Testis (tissue), 3 donors: Measurements from ENCODE around the gene HOXD3. TPM values are rescaled to one million over a fixed set of nuclear protein-coding genes. Genes with fewer than 3 reads are reported as not detected.

ENCODE experiments used
- DNase-seq: peaks from one replicate; pipeline ENCODE4 v3.0.0-alpha.2; 2019
- H3K27ac ChIP-seq, 2 donors: fragments of 200-600 bp; sonication (generic); one replicate each; pipeline ENCODE4 v1.5.1; 2019
- H3K27me3 ChIP-seq: fragments of 200-600 bp; sonication (generic); one replicate; pipeline ENCODE4 v1.5.1; 2019
- H3K36me3 ChIP-seq: fragments of 200-600 bp; sonication (generic); one replicate; pipeline ENCODE4 v1.5.1; 2017; ENCODE audit warnings: low read depth; ENCODE audit errors: missing control alignments
- H3K4me1 ChIP-seq: fragments of 200-600 bp; sonication (generic); one replicate; pipeline ENCODE4 v1.5.1; 2019
- H3K4me3 ChIP-seq, 2 donors: fragments of 200-600 bp; sonication (generic); one replicate each; pipeline ENCODE4 v1.5.1; 2017 to 2019
- H3K9me3 ChIP-seq: fragments of 200-600 bp; sonication (generic); one replicate; pipeline ENCODE4 v1.5.1; 2017
- POLR2A ChIP-seq: fragments of 450-650 bp; IDR thresholded peaks from one replicate; pipeline ENCODE4 v1.6.1; 2017; ENCODE audit warnings: antibody characterized with exemption, mild to moderate bottlenecking, moderate library complexity
- WGBS, 2 donors: methylation state at CpG; one replicate each; pipeline ENCODE4 v1.1.5; 2018; 5-methylcytosine and 5-hydroxymethylcytosine counted together
- intact Hi-C: fragments of 100-400 bp; cut with DNase I; formaldehyde crosslinking; loops from one replicate; pipeline ENCODE4 v1.15.1; 2023; ENCODE audit warnings: low total_unique reads
- microRNA counts, 2 donors: library from miRNA; unstranded; fragments of <30 nt; microRNA quantifications; one replicate each; lab custom pipeline; 2016
- microRNA-seq, 2 donors: library from miRNA; unstranded; fragments of <30 nt; microRNA quantifications; one replicate each; pipeline ENCODE4, GENCODE V29; 2016; ENCODE audit warnings: borderline number of aligned reads in 2 of 2, borderline replicate concordance in 1 of 2
- polyA plus RNA-seq: library from polyadenylated mRNA; stranded (reverse); fragments of 350-450 nt; fragmentation: Illumina TruSeq; extraction: RNeasy Lipid Tissue Mini Kit (QIAGEN cat#74804); gene quantifications from one replicate; pipeline ENCODE4 v1.2.3, GENCODE V29; 2014; ENCODE audit warnings: low read depth, low replicate concordance; ENCODE audit not compliant: insufficient read depth
- small RNA-seq, 2 donors: library from RNA; depleted of rRNA; stranded (forward); fragments of <200 nt; gene quantifications; one replicate each; pipeline ENCODE3, GENCODE V24; 2016
- total RNA-seq, 2 donors: library from RNA; depleted of rRNA; stranded (reverse); fragments of >200 nt; gene quantifications; one replicate each; pipeline ENCODE4 v1.2.3, GENCODE V29; 2016
- TF ChIP-seq, protein P1 (sequence below), 3 experiments: fragments of 450-650 bp in 2 of 3; fragments of 200-600 bp in 1 of 3; sonication (generic) in 1 of 3; IDR thresholded peaks; one replicate each; pipeline ENCODE4 v1.5.1; 2016 to 2019; ENCODE audit warnings: antibody characterized with exemption in 3 of 3, mild to moderate bottlenecking in 2 of 3, moderate library complexity in 1 of 3

Gene HOXD3
- total and polyA plus RNA-seq, 3 donors from 2014 or later: 2.7 to 22.3 (median 14.0) TPM

GRCh38 chr2:176213406-176213805 lies 56.3 kb downstream of the HOXD3 start:
- no peak for DNase-seq
- 65 to 80% methylated on average over 1 of the region's 1 CpG for WGBS, 2 donors
- Histone ChIP-seq H3K9me3 (no peaks in the 10 kb centered on the region), H3K36me3 (no peaks in the 10 kb centered on the region), H3K4me1 (no peaks in the 10 kb centered on the region), H3K4me3 (no peak overlapping the region), H3K27ac (no peak overlapping the region), H3K27me3 (no peaks in the 10 kb centered on the region)
- TF ChIP-seq, protein P1, sequence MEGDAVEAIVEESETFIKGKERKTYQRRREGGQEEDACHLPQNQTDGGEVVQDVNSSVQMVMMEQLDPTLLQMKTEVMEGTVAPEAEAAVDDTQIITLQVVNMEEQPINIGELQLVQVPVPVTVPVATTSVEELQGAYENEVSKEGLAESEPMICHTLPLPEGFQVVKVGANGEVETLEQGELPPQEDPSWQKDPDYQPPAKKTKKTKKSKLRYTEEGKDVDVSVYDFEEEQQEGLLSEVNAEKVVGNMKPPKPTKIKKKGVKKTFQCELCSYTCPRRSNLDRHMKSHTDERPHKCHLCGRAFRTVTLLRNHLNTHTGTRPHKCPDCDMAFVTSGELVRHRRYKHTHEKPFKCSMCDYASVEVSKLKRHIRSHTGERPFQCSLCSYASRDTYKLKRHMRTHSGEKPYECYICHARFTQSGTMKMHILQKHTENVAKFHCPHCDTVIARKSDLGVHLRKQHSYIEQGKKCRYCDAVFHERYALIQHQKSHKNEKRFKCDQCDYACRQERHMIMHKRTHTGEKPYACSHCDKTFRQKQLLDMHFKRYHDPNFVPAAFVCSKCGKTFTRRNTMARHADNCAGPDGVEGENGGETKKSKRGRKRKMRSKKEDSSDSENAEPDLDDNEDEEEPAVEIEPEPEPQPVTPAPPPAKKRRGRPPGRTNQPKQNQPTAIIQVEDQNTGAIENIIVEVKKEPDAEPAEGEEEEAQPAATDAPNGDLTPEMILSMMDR (IDR thresholded peaks at IDR 0.05): no peak
- no peak for TF ChIP-seq POLR2A
- intact Hi-C loops: no loop called here

MicroRNAs within 50 kb of the gene (microRNA counts, 767-probe panel; counts per million panel counts)
- microRNA hsa-miR-10b-5p (lab: Ali Mortazavi, UCI): 8,127 to 8,738 counts per million in 2 donors

Small RNA genes within 50 kb of the gene (microRNA-seq; reads per million reads assigned to microRNA genes)
- 24,934 to 27,949 reads per million in 2 donors for gene MIR10B

Small RNA genes within 50 kb of the gene (small RNA-seq; reads per million reads assigned to genes)
- 132,223 to 189,568 reads per million in 2 donors for gene MIR10B

Other genes with a start within 250 kb of the HOXD3 start
- gene LNPK, start 155.0 kb upstream of the HOXD3 start, total RNA-seq: 10 to 100 TPM; 19.5 to 23.8 TPM
- gene LNPK, start 155.0 kb upstream of the HOXD3 start, polyA plus RNA-seq: 45.2 TPM
- gene EVX2, start 73.3 kb upstream of the HOXD3 start, total RNA-seq: 1 to 10 TPM; 1.5 to 3.1 TPM
- 2.3 TPM for gene EVX2, start 73.3 kb upstream of the HOXD3 start, polyA plus RNA-seq
- gene HOXD13, start 64.6 kb upstream of the HOXD3 start, total RNA-seq: under 1 TPM in 1 of 2 donors, not detected in 1; 0.31 TPM
- gene HOXD13, start 64.6 kb upstream of the HOXD3 start, polyA plus RNA-seq: 0.36 TPM
- gene HOXD12, start 57.5 kb upstream of the HOXD3 start, total RNA-seq: not detected
- gene HOXD12, start 57.5 kb upstream of the HOXD3 start, polyA plus RNA-seq: not detected
- gene HOXD11, start 50.0 kb upstream of the HOXD3 start, total RNA-seq: 1 to 10 TPM in 1 of 2 donors, under 1 TPM in 1; 0.62 to 1.7 TPM
- 0.29 TPM for gene HOXD11, start 50.0 kb upstream of the HOXD3 start, polyA plus RNA-seq
- 1 to 10 TPM; 2.7 to 3.3 TPM for gene HOXD10, start 40.5 kb upstream of the HOXD3 start, total RNA-seq
- gene HOXD10, start 40.5 kb upstream of the HOXD3 start, polyA plus RNA-seq: 0.92 TPM
- 10 to 100 TPM; 15.7 to 21.2 TPM for gene HOXD9, start 34.6 kb upstream of the HOXD3 start, total RNA-seq
- 8.2 TPM for gene HOXD9, start 34.6 kb upstream of the HOXD3 start, polyA plus RNA-seq
- 10 to 100 TPM; 39.8 to 41.2 TPM for gene HOXD8, start 27.6 kb upstream of the HOXD3 start, total RNA-seq
- gene HOXD8, start 27.6 kb upstream of the HOXD3 start, polyA plus RNA-seq: 36.6 TPM
- gene HOXD4, start 5.8 kb upstream of the HOXD3 start, total RNA-seq: 10 to 100 TPM; 11.5 to 13.3 TPM
- 2.7 TPM for gene HOXD4, start 5.8 kb upstream of the HOXD3 start, polyA plus RNA-seq
- gene HOXD1, start 31.4 kb downstream of the HOXD3 start, total RNA-seq: 1 to 10 TPM; 5.5 to 7.6 TPM
- gene HOXD1, start 31.4 kb downstream of the HOXD3 start, polyA plus RNA-seq: 1.8 TPM
- gene MTX2, start 112.1 kb downstream of the HOXD3 start, total RNA-seq: 10 to 100 TPM; 58.0 to 61.1 TPM
- 155 TPM for gene MTX2, start 112.1 kb downstream of the HOXD3 start, polyA plus RNA-seq